GM12873 (cell line): Measurements from ENCODE around the gene MICOS13.

Source experiments
- CTCF ChIP-seq: IDR thresholded peaks from 2 replicates; pipeline ENCODE4 v1.5.1; 2012; ENCODE audit warnings: low read depth, mild to moderate bottlenecking, moderate library complexity, low read length, control low read depth; ENCODE audit not compliant: insufficient read depth; ENCODE audit errors: missing control alignments

MICOS13 gene

DNA sequence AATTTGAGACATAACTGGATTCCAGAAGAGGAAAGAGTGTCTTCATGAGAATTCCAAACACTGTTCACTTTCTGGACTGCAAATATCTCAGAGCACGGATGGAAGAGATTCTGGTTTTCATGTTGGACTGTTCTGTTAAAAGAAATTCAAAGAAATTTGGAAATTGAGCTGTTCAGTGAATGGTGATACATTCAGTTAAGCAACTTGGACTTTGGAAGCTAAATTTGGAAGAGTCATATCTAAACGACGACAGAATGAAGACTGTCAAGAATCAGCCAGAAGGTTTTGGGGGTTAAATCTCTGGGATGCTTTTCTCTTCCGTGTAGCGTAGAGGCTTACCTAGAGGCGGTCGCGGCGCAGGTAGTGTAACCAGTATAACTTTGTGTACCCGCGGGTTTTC, 31.9 kb downstream of the MICOS13 start:
- no peak for TF ChIP-seq CTCF

GRCh38 chr19:5646703-5647102, 33.6 kb downstream of the MICOS13 start:
- no peak for TF ChIP-seq CTCF

DNA sequence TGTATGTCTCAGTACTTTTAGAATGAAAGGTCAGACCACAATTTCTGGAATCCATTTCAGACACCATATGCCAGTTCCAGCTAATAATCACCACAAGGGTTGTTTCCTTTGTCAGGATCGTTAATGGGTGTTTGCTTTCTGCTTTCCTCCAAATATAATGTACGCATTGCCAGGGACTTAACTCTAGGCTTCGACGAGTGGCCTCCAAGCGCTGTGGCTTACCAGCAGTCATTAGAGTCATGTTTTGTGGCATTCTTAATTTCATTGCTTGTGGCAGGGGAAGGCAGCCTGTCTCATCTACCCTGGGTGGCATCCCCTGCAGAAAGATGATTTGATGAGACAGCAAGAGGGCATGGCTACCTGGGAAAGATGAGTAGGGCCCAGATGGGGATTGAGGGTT, 34.9 kb downstream of the MICOS13 start:
- TF ChIP-seq CTCF: no peak

DNA sequence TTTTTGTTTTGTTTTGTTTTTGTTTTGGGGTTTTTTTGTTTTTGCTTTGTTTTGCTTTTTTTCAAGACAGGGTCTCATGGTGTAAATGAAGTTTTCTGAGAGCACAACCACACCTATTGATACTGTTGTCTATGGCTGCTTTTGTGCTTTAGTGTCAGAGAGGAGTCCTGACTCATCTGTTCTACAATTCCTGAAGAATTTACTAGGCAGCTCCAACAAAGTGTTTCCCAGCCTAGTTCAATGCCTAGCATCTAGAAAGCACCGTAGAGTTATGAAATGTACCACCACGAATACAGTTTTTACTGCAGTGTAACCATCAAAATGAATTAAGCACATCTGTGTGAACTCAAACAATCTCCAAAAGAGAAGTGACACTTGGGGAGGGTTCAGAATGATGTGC, 36.3 kb downstream of the MICOS13 start:
- no peak for TF ChIP-seq CTCF

DNA sequence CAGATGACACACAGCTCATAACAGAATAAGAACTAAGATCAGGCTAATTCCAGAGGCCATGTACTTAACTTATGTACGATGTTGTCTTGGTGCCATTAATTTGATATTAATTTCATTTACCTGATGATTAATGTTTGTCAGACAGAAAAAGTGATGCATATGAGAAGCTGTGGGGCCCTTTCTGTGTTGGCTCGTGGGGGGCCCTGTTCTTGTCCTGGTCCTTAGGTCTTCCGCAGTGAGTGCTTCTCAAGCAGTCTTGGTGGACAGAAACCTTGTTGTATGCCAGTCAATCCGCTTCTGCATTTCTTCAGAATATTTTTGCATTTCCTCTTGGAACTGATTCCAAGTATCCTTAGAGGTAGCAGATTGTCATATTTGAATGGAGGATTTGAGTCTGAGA, 37.3 kb downstream of the MICOS13 start:
- TF ChIP-seq CTCF: no peak

DNA sequence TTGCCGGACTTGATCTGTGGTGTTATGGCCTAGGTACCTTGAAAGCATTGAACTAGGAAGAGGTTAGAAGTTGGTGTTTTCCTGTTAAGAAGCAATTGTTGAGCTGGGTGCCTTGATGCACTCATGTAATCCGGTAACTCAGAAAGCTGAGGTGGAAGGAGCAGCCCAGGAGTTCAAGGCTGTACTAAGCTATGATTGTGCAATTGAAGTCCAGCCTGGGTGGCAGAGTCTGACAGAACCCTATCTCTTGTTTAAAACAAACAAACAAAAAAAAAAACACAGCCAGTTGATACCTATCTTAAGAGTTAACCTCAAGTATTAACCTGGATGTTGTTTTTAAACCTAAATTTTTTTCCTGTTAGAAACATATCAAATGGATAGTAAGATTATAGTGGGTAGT, 38.1 kb downstream of the MICOS13 start:
- TF ChIP-seq CTCF: no peak

- TF ChIP-seq CTCF: no peak
Observed at GRCh38 chr19:5641171-5641570, 39.1 kb downstream of the MICOS13 start.

GRCh38 chr19:5637971-5638370, 42.3 kb downstream of the MICOS13 start:
- TF ChIP-seq CTCF: no peak
